Right ventricle myocardium inferior (tissue), 1 donor: ENCODE data around the gene SLC6A13. TPM values are rescaled to one million over a fixed set of nuclear protein-coding genes. Genes with fewer than 3 reads are reported as not detected.
A peak's percentile ranks its signal among the peaks of the same experiment; 100 is the strongest.
"Not testable (repeated sequence)": the region's sequence is repeated elsewhere in the genome, so short reads cannot be mapped to it uniquely, and the experiment has no call there.

ENCODE experiments used
- ATAC-seq: fragments of 200-7000 bp; cut with Tn5 transposase; one replicate; pipeline ENCODE4 v1.9.1; 2020; ENCODE audit warnings: mild to moderate bottlenecking, moderate library complexity
- DNase-seq: peaks from one replicate; pipeline ENCODE4 v3.0.0; 2021; ENCODE audit errors: missing footprints
- intact Hi-C: fragments of 100-400 bp; cut with DNase I; formaldehyde crosslinking; loops from one replicate; pipeline ENCODE4 v1.11.0; 2022
- long read RNA-seq: library from polyadenylated mRNA; unstranded; transcript quantifications from one replicate; pipeline ENCODE4 v2.0.0, GENCODE V29; 2021
- total RNA-seq: library from RNA; stranded (reverse); fragmentation: NEBNext Ultra II Directional; extraction: Animal tissue kit (Norgen Biotek cat#: 25700); gene quantifications from one replicate; pipeline ENCODE4 v1.2.1, GENCODE V29; 2021
- donor health status: DM: no; HTN: yes; CAD: no; lungs with severe emphysema.

SLC6A13 gene
- total RNA-seq = 3.2 TPM
- long read RNA-seq = 0 reads

DNA sequence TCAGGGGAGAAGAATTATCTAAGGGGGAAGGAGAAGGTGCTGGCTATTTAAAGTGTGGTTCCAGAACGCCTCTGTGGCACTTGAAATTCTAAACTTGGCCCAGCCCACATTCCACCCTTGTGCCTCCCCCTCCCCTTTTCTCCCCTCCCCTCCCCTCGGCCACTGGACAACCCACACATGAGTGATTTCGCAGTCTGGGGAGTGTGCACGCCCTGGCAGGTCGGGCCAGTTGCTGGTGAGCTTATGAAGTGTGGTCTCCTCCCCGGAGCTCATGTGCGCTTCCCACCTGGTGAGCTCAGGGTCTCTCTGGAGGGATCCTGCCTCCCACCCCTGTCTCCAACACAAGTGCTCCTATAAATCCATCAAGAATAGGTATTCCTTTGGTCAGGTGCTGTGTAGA lies at the start of gene SLC6A13:
Gene SLC6A13 (minus strand): TSS at position 20 of the 400 bp plus-strand sequence. CDS start 2,784 bp downstream, outside the sequence.
- peak; percentile 52 for ATAC-seq
- no peak for DNase-seq
- intact Hi-C loops = no loop called here

DNA sequence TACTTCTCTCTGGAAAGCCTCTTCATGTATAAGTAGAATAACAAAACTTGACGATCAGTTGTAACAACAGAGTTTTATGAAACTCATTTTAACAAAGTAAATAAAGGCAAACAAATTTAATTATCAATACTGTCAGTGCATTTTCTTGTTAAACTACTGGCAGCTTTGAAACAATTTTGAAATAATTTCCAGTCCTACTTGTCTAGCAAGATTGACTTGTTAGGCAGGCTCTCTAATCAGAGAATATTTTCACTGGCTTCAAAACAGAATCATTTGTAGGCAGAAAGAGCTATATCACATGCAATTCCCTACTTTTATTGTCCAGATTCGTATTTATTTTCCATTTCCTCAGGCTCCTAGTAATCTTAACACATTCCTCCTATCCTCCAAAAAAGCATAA lies 45.9 kb upstream of the SLC6A13 start:
- intact Hi-C loops = no loop called here
- no peak for DNase-seq
- no peak for ATAC-seq

DNA sequence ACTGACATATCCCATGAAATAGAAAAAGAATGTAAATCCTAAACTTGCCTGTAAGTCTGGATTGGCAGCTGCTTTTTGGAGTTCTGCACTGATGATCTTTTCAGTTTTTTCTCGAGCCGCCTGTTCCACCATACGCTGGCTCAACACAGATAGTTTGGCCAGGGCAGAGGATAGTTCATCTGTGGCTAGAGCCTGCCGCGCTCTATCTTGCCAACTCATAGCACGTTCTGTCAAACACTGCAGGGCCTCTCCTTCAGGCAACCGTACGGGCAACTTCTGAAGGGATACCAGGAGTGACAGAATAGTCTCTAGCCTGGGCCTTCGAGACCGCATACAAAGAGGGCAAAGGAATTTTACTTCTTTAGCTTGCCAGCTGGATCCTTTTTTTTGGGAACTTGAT lies 44.8 kb upstream of the SLC6A13 start:
- no peak for DNase-seq
- intact Hi-C loops = no loop called here
- ATAC-seq = no peak

DNA sequence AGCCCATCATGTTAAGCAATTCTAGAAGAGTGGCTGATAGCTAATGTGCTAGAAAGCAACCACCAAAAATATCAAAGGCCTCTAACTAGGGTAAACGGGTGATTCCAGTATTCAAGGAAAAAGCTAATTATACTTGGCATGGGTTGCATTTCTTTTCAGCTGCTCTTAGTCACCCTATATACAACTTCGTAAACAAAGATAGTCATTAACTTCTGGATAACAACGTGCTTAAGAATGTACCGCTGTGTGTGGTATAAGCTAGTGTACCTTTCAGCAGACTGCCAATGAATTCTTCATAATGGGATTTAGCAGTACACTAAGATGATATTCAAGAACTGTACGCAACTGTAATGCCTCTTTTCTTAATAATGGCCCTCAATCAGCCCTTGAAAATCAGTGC lies 42.2 kb upstream of the SLC6A13 start:
- intact Hi-C loops = no loop called here

DNA sequence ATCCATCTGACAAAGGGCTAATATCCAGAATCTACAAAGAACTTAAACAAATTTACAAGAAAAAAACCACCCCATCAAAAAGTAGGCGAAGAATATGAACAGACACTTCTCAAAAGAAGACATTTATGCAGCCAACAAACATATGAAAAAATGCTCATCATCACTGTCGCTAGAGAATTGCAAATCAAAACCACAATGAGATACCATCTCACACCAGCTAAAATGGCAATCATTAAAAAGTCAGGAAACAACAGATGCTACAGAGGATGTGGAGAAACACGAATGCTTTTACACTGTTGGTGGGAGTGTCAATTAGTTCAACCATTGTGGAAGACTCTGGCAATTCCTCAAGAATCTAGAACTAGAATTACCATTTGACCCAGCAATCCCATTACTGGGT lies 40.1 kb upstream of the SLC6A13 start:
- ATAC-seq, DNase-seq, intact Hi-C loops: not testable (repeated sequence)

More for the DNA sequence above, 42.2 kb upstream of the SLC6A13 start:
- no peak for DNase-seq
- ATAC-seq = no peak

DNA sequence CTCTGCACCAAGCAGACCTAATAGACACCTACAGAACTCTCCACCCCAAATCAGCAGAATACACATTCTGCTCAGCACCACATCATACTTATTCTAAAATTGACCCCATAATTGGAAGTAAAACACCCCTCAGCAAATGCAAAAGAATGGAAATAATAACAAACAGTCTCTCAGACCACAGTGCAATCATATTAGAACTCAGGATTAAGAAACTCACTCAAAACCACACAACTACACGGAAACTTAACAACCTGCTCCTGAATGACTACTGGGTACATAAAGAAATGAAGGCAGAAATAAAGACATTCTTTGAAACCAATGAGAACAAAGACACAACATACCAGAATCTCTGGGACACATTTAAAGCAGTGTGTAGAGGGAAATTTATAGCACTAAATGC lies 37.5 kb upstream of the SLC6A13 start:
- intact Hi-C loops, DNase-seq, ATAC-seq: not testable (repeated sequence)

DNA sequence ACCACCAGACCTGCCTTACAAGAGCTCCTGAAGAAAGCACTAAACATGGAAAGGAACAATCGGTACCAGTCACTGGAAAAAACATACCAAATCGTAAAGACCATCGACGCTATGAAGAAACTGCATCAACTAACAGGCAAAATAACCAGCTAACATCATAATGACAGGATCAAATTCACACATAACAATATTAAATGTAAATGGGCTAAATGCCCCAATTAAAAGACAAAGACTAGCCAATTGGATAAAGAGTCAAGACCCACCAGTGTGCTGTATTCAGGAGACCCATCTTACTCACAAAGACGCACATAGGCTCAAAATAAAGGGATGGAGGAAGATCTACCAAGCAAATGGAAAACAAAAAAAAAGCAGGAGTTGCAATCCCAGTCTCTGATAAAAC lies 36.9 kb upstream of the SLC6A13 start:
- intact Hi-C loops, DNase-seq, ATAC-seq: not testable (repeated sequence)

DNA sequence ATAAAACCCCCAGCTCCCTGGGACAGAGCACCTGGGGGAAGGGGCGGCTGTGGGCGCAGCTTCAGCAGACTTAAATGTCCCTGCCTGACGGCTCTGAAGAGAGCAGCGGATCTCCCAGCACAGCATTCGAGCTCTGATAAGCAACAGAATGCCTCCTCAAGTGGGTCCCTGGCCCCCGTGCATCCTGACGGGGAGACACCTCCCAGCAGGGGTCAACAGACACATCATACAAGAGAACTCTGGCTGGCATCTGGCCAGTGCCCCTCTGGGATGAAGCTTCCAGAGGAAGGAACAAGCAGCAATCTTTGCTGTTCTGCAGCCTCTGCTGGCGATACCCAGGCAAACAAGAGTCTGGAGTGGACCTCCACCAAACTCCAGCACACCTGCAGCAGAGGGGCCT lies 35.4 kb upstream of the SLC6A13 start:
- DNase-seq, ATAC-seq, intact Hi-C loops: not testable (repeated sequence)

DNA sequence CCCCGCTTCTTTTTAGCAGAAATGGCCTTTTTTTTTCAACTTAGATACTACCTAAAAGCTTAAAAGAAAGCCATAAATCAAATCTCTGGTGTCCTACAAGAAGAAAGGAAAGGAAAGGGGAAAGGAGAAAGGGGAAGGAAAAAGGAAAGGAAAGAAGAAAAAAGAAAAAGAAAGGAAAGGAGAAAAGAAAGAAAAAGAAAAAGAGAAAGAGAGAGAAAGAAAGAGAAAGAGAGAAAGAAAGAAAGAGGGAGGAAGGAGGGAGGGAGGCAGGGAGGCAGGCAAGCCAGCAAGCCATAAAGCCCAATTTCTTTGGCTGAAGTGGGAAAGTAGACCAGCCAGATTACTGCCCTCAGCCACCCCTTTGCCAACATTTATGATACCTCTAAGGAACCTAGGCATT lies 32.5 kb upstream of the SLC6A13 start:
- DNase-seq (no peak), ATAC-seq (no peak)
- intact Hi-C loops = no loop called here

DNA sequence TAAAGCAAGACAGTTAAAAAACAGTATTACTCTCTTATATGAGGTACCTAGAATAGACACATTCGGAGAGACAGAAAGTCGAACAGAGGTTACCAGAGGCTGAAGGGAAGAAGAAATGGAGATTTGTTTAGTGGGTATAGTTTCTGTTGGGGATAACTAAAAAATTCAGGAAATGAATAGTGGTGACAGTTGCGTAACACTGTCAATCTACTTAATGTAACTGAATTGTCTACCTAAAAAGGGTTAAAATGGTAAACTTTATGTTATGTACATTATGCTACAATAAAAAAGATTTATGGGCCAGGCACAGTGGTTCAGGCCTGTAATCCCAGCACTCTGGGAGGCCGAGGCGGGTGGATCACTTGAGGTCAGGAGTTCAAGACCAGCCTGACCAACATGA lies 30.6 kb upstream of the SLC6A13 start:
- DNase-seq = no peak
- intact Hi-C loops = no loop called here
- ATAC-seq = no peak

DNA sequence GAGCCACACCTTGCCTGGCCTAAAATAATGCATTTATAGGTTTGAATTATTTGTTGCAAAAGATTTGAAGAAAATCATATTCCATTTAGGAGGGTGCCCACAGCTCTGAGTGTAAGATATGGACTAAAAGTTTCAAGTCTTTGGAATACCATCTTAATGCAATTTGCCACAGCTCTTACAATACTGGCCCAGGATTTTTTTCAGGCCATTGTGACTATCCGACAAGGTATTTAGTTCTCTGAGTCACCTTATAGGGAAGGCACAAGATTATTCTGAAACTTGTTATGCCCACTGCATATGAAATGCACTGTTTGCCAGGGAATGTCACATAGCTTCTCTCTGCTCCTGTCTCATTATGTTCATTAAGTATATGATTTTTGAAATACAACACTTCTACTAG lies 29.6 kb upstream of the SLC6A13 start:
- no peak for ATAC-seq
- no peak for DNase-seq
- intact Hi-C loops = no loop called here

DNA sequence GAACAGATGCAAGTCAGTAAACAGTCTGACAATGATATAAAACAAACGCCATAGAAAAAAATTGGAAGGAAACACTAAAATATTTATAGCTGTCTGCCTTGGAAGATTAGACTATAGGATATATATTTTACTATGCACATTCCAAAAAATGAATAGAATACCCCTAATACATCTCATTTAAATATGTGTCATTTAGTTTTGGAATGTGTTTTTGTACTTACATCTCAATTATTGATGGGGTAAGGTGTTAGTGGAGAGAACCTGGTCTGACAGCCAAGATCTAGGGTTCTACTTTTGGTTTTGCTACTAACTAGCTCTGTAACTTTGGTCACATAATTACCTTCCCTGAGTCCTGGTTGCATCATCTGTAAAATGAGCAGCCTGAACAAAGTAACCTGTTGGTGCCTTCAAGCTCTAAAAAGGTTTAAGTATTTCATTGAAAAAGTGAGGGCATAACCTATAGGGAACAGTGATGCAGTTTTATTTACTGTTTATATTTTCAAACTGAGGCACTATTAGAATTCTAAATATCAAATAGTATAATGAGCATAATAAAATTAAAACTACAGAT lies 28.6 kb upstream of the SLC6A13 start:
- intact Hi-C loops = no loop called here
- no peak for DNase-seq
- ATAC-seq = no peak

DNA sequence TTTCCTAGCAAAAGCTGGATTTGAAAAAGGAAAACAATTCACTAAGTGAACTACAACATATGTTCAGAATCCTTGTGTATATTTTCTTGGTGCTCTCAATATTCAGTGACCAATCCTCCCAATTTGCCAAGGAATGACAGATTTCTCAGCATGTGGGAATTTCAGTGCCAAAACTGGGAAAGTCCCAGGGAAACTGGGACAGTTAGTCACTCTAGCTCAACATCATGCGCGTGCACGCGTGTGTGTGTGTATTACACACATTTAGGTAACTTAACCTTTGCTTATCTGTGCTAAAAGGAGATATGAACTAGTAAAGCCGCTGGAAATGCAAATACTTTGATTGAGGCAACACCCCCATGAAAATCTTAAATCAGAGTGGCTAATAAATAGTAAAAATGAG lies 26.1 kb upstream of the SLC6A13 start:
- no peak for DNase-seq
- ATAC-seq = peak; percentile 37
- intact Hi-C loops = no loop called here

DNA sequence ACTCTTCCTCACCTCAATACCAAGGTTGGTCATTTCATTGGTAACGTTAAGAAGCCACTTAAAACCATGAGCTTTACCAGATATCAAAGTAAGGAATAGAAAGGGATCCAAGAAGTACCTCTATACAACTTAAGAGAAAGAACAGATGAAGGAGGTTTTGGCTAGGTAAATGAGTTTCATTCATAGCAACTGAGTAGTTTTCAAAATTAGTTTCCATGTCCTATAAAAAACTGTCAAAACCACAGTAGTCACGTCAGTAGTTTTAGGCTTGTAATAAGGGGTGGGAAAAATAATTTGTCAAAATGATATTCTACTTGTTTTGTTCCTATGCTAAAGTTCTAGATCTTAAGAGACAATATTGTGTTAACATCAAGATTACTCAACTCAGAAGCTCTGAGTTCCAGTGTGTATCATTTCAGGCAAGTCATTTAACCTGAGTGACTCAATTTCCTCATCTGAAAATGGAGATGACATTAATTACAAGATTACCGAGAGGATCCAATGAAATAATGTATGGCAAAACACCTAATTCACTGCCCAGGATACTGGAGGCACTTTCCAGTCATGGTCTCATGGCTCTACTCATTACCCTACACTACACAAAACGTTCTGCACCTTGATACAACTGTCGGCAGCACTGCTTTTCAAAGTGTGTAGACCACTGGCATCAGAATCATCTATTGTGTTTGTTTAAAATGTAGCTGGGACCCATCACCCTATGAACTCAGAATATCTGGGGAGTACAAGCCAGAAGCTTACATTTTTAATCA lies 24.1 kb upstream of the SLC6A13 start:
- DNase-seq = no peak
- no peak for ATAC-seq
- intact Hi-C loops = no loop called here

DNA sequence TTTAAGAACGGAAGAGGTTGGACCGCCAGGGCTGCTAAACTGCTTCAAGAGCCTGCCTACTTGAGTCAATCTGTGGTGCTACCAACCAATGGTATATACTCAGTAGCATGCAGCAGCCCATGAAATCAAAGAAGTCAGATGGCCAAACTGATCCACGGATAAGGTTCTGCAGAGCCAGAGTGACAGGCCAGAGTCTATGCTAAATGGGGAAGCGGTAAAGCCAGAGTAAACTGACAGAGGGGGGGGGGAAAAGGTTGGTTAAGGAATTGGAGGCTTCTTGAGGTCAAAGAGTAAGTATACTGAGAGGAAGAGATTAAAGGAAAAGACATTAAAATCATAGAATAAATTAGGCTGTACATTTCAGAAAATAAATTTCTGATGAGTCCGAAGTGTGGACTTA lies 15.4 kb upstream of the SLC6A13 start:
- ATAC-seq = no peak
- DNase-seq = no peak
- intact Hi-C loops = no loop called here

DNA sequence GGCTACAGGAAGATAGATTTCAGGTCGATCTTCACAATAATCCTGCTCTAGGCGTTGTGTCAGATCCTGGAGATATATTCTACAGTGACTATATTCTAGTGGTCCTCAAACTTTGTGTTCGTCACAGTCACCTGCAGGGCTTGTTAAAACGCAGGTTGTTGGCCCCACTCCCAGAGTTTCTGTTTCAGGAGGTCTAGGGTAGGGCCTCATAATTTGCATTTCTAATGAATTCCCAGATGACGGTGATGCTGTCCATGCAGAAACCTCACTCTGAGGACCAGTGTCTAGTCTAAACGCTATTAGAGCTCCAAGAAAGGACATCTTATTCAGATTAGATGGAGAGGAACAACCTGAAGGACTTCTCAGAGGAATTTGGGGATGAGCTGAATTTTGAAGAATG lies 13.2 kb upstream of the SLC6A13 start:
- intact Hi-C loops = no loop called here
- no peak for DNase-seq
- ATAC-seq = no peak

DNA sequence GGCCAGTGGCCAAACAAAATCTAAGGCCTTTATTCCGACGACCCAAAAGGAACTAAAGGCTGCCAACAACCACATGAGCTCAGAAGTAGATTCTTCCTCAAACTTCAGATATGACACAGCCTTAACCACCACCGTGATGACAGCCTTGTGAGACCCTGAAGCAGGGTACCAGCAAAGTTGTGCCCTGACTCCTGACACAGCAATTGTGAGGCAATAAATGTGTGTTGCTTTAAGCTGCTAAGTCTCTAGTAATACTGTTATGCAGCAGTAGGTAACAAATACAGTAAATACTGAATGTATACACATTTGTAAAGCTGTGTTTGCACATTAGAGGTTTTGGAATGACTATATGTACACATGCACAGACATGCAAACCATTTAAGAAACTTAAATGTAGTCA lies 10.7 kb upstream of the SLC6A13 start:
- intact Hi-C loops = no loop called here
- no peak for ATAC-seq
- no peak for DNase-seq

DNA sequence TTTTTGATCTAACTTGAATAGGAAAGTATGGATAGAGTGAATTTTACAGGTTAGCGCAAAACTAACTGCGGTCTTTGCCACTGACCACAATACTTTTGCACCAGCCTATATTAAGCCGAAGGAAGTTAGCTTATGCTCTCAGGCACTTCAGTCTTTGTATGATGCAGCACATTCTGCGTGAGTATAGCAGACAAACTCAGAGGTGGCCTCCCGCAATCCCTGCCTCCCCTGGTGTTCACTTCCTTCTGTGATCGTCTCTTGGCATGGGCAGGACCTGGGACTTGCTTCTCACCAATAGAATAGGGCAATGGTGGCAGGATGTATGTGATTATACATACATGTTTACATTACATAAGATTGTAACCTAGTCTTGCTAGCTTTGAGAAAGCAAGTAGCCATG lies 10.3 kb upstream of the SLC6A13 start:
- DNase-seq (no peak), ATAC-seq (no peak)
- intact Hi-C loops = no loop called here

DNA sequence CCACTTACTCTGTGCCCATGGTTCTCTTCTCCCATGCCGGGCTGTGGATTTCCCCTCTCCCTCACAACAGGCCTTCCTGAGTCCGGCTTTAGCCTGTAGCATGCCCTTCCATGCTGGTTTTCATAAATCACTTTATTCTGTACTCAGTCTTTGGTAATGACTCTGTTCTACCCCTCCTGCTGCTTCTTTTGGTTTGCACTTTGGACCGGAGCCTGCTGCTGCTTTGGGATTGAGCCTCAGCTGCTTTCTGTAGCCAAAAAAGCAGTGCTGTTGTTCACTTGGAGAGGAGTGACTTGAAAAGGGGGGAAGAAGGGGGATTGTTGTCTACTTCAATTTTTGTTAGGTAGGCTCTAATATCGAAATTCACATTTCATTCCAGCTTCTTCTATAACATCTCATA lies 8.5 kb upstream of the SLC6A13 start:
- DNase-seq = no peak
- intact Hi-C loops = no loop called here
- ATAC-seq = peak; percentile 57

DNA sequence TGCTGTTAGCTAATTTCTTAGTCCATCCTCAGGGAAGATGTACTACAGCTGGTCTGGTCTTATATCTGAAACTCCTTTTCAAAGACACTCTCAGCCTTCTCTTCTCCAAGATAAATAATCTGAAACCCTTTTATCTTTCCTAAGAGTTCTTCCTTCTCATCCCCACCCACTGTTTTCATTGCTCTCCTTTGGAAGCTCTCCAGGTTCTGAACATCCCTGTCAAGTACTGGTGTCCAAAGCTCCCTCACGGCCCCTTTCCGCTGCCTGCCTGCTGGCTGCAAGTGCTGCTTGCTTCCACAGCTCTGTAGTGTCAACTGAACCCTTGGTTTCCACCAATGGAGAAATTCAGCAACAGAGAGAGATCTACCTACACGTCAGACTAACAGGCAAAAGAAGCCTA lies 6.6 kb upstream of the SLC6A13 start:
- DNase-seq (no peak), ATAC-seq (no peak)
- intact Hi-C loops = no loop called here

DNA sequence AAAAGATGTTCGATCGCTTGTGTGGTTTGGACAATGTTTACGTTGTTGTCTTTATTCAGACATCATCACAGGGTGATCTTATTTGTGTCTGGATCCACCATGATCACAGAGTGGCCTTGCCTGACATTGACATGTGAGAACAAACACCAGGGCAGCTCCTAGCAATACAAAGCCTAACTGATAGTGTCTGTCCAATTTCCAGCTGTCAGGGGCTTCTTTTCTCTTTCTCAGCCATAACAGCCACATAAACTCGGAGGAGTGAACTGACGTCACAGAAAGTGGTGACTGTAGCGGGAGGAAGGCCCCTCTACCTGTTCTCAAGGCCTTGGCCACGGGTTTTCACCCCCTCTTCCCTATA lies 5.8 kb upstream of the SLC6A13 start:
- ATAC-seq = no peak
- intact Hi-C loops = no loop called here

More for the DNA sequence above, 5.8 kb upstream of the SLC6A13 start:
- DNase-seq = no peak
